ENCODE results near the gene FOXN4.
"Not testable (repeated sequence)": the region's sequence is repeated elsewhere in the genome, so short reads cannot be mapped to it uniquely, and the experiment has no call there.

Gene FOXN4, protein sequence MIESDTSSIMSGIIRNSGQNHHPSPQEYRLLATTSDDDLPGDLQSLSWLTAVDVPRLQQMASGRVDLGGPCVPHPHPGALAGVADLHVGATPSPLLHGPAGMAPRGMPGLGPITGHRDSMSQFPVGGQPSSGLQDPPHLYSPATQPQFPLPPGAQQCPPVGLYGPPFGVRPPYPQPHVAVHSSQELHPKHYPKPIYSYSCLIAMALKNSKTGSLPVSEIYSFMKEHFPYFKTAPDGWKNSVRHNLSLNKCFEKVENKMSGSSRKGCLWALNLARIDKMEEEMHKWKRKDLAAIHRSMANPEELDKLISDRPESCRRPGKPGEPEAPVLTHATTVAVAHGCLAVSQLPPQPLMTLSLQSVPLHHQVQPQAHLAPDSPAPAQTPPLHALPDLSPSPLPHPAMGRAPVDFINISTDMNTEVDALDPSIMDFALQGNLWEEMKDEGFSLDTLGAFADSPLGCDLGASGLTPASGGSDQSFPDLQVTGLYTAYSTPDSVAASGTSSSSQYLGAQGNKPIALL

DNA sequence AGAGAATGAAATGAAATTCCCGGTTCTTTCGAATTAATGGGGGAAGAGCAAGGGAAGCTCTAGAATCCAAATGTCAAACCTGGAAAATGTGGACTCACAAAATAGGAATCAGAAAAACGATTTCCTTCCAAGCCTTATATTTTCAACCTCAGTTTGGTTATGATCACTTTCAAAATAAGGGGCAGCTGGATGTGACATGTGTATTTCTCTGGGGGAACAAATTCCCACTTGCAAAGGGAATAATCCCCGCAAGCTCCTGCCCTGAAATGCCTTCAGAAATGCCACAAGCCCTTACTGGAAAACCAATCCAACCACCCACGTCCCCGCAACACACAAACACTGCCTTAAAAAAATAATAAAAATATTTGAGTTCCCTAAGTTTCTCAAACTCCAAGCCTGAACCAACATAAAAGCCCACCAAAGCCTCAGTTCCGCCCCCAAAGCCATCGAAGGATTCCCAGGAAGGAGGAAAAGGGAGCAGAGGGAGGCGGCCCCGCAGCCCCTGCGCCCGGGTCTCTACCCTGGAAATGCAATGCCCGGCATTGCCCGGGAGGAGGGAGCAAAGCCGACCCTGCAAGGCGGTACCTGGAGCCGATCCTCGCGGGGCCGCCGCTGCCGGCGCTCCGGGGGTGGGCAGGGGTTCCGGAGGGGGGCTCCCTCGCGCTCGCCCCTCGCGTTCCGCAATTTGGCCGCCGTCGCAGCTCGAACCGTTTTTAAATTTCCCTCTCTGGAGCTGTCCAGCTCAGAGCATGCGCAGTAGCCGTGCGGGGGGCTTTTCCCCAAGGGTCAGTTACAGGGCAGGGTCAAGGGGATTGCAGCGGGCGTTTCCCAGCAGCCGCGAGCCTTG, at the start of gene FOXN4:
FOXN4 (minus strand) TSS at position 751 of the 847 bp plus-strand sequence. CDS start 963 bp downstream, outside the sequence.
- no peak for DNase-seq (ENCODE audit: low spot score)

DNA sequence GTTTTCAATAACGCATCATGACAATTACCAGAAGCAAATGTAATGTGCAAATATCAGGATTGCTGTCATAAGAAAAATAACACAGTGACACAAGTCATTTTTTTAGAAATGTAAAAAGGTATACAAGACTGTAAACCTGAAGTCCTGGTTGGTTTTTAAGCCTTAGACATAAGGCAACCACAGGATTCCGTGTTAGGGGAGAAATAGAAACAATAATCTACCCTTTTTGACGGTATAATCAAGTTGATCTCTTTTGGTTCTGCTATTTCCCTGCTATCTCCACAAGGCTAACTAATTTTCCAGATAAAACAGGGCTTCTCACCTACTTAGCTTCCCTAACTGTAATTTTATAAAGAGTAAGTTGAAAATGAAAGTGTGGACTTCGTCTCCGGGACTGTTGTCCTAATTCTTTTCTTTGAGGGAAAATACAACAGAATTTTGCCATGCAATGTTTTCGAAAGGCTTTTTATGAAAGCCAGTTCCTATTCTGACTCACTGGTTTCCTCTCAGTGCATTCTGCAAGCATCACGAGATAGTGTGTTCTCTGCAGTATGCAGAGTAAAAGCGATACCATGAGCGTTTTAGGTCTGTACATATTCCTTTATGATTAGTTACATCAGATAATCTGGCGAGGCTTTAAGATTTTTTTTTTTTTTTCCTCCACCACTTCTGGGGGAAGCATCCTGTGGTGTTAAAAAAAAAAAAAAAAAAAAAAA, 49.2 kb upstream of the FOXN4 start:
- no peak for DNase-seq (ENCODE audit: low spot score)

DNA sequence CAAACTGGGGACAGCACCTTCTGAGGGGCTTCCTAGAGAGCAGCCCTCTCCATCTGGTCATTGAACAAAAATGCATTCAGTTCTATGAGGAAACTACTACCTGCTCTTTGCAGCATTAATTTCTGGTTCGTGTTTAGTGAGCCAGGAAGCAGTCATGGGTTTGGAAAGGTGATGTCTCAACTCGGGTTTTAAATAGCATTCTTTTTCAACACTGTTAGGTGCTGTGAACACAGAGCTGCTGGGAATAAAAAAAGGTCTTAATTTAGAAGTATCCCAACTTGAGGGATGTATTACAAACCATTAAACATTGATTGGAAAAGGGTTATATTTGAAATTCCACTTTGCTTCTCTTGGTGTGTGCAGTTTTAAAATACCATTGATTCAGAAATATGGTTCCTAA, 47.9 kb upstream of the FOXN4 start:
- DNase-seq (ENCODE audit: low spot score), result no peak

DNA sequence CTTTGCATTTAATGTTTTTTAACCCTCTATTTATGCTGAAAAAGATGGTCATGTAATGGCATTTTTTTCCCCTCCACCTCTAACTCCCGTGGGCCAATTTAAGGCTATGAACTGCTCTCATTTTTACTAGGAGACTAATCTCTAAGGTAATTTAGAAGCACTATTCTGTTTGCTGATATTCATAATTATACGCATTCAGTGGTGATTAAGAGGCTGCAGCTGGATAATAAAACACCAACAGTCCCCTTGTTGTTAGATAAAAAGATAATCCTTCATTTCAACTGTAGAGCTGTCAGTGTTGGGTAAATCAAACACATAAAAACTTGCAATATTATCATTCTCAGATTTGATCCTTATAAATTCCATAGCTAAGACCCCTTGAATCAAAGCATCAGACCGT, 47.5 kb upstream of the FOXN4 start:
- DNase-seq (ENCODE audit: low spot score), result no peak

DNA sequence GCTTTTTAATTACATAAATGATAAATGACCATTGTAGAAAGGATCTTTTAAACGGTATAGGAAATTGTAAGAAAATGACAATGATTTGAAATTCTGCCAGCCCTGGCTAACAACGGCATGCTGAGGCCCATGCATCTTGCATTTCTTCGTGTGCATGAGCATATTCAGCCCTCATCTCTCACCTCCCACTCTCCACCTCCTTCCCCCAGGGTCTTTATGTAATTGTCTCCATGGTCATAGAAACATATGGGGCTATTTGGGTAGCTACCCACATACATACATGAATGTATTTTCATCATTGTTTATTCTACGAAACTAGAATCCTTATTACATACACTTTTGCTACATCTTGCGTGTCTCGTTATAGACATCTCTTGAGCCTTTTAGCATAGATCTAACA, 43.1 kb upstream of the FOXN4 start:
- no peak for DNase-seq (ENCODE audit: low spot score)

DNA sequence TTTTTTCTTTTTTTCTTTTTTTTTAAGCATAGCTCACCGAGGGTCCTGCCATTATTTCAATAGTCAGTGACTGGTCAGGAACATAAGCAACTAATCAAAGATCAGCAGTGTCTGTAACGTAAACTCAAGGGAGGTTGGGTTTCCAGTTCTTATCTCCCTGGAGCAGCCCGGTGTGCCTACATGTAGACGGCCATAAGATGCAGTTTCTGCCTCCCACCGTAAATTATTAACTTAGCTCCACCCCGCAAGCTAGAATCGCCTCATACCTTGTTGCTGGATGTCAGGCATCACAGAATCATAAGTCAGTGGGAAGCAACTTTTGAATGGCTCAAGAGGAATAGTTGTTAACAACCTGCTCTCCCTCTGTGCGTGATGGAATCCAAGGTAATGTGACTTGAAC, 38.5 kb upstream of the FOXN4 start, which contains the start of gene MYO1H:
MYO1H (plus strand) TSS at position 312 of the 400 bp plus-strand sequence; CDS start at position 373, 61 bp downstream.
- DNase-seq (ENCODE audit: low spot score), result no peak

DNA sequence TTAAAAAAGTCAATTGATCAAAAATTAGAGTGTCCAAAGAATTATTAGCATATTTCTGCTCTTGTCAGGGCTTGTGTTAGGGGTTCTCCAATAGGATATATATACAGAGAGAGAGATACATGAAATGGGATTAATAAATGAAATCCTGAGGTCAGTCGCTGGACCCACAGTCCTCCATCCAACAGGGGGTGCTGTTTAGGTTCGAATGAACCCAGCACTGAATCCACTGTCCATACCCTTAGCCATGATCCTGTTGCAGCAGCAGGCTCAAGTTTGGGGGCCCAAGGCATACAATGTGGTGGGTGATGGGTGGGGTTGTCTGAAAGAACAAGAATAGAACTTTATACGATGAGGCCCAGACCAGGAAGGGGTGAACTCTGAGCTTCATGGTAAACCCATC, 37.8 kb upstream of the FOXN4 start:
- DNase-seq (ENCODE audit: low spot score), result no peak

DNA sequence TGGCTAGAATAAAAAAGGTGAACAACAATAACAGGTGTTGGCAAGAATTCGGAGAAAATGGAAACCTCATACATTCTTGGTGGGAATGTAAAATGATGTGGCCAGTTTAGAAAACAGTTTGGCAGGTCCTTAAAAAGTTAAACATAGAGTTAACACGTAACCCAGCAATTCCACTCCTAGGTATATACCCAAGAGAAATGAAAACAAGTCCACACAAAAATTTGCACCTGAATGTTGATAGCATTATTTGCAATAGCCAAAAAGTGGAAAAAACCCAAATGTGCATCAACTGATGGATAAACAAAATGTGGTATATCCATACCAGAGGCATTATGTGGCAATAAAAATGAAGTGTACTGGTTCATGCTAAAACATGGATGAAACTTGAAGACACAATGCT, 36.3 kb upstream of the FOXN4 start:
- no peak for DNase-seq (ENCODE audit: low spot score)

DNA sequence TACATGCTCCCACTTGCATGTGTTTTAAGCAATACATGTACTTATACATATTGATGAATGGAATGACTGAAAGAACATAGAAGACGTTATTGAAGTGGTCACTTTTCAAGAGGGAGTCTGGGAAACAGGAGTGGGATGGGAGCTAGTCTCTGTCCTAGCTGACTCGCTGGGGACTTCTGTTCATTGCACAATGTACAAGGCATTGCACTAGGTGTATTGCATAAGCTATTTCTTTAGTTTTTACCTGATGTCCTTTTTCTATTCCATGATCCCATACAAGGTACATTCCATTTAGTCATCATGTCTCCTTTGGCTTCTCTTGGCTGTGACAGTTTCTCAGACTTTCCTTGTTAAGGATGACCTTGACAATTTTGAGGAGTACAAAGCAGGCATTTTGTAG, 34.6 kb upstream of the FOXN4 start:
- DNase-seq (ENCODE audit: low spot score), result no peak

DNA sequence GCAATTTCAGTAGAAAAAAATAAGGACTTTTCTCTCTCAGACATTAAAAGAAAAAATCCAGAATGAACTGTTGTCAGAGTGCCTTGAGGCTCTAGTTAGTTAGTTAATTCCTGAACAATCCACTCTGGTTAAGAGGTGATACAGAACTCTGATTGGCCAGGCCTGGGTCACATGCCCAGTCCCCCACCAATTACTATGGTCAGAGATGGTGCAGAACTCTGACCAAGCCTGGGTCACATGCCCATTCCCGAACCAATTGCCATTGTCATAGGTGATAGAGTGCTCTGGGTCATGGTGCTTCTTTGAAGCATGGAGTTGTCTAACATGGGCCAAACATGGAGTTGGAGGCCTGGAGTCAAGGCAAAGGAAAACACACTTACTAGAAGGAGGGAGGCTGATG, 27.5 kb upstream of the FOXN4 start:
- DNase-seq (ENCODE audit: low spot score), result no peak

DNA sequence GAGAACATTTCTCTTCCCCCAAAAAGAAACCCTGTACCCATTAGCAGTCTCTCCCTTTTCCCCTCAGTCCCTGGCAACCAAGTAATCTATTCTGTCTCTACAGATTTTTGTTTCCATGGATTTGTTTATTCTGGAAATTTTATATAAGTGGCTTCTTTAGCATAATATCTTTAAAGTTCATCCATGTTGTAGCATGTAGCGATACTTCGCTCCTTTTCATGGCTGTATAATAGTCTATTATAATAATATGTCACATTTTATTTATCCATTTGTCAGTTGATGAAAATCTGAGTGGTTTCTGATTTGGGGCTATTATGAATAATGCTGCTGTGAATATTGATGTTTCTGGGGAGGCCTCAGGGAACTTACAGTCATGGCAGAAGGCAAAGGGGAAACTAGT, 25.8 kb upstream of the FOXN4 start:
- DNase-seq (ENCODE audit: low spot score), result no peak

DNA sequence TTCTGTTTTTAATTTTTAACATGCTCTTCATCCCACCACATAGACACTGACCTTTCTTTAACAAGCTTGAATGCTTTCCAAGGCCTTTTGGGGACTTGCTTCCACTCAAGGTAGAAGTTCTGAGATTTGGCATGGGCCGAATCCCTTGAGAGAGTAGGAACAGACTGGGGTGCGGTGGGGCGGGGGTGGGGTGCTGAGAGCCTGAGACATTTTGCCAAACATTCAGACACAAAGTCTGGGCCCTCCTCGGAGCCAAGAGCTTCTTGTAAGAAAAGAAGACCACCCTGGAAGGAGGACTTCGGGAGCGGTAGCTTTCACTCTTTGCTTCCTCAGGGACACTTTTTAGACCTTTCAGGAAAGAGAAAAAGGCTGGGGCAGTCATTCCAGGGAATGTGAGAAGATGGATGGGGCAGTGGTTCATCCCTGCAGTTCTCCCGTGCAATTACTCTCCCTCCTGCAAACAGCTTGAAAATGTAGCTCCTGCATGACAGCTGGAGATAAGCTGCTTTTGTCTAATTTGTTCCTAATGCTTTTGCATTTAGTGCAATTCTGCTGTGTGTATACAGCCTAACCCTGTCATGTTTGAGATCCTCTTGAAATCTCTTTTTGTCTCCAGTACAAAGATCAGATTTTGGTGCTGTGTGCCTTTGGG, 22.3 kb upstream of the FOXN4 start:
- no peak for DNase-seq (ENCODE audit: low spot score)

DNA sequence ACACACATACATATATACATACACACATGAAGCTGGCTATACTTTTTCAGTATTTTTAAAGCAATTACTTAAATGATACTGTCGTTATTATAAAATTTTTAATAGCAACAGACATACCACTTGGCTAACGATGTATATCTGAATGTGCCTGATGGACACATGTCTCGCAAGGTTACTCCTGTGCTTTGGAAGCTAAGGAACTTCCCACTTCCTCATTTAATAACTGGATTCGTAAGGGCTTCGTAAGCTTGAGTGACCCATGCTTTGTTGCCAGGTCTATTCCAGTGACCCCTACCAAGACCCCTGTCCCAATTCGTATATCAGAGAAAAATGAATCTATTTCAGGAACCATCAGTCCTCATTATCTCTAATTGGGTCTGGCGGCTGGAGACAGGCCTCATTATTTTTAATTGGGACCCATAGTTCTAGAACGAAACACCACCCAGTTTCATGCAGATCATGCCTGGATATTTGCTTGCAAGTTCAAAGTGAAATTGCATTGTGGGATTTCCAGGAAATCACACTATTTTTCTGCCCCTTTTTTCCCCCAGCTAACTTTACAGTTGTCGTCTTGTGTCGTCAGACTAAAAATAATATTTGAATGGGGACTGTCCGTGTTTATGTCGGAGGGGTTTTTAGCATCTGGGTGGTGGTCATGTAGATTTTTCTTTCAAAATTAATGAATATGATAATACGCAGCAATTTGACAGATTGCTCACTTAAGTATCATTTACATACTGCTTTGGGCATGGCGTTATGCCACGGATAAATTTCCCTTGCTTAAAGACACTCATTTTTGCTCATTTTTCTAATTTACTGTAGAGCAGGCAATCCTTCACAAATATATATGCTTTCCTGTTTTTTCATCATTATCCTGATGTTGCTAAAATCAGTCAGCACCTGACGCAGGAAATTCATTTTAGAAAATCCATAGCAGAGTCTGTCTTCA, 21.5 kb upstream of the FOXN4 start:
- no peak for DNase-seq (ENCODE audit: low spot score)

DNA sequence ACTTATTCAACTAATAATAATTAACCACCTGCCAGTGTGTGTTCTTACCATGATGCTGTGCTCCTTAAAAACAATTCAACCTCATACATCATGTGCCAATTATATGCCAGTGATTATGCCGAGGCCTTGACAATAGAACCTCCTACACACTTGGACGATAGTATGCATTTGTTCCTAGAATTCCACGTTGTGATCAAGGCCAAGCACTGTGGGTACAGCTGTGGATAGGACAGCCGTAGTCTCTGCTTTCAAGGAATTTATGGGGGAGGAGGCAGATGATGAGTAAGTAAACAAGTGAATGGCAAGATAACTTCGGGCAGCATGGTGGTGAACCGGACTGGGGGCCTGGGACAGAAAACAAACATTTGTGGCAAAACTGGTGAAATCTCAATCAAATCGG, 20.6 kb upstream of the FOXN4 start:
- no peak for DNase-seq (ENCODE audit: low spot score)

DNA sequence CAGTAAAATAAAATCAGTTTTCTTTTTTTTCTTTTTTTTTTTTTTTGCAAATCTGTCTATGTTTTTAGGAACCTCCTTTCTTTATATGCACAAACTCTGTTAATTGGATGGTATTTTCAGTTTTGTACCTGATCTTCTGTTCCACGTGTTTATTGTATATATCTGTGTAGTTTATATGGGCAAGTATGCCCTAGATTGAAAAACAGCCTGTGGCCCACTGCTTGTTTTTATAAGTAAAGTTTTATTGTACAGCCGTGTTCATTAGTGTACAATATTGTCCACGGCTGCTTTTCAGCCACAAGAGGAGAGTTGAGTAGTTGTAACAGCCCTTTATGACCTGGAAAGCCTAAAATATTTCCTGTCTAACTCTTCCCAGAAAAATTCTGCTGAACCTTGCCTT, 19.9 kb upstream of the FOXN4 start:
- no peak for DNase-seq (ENCODE audit: low spot score)

DNA sequence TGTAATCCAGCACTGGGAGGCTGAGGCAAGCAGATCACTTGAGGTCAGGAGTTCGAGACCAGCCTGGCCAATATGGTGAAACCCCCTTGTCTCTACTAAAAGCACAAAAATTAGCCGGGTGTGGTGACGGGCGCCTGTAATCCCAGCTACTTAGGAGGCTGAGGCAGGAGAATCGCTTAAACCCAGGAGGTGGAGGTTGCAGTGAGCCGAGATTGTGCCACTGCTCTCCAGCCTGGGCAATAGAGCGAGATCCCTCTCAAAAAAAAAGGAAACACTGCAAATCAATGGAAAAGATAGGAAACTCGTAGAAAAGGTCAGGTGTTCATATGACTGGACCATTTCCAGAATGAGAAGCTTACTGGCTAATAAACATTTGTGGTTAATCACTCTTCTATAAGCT, 12.2 kb upstream of the FOXN4 start:
- not testable (repeated sequence) for DNase-seq (ENCODE audit: low spot score)

DNA sequence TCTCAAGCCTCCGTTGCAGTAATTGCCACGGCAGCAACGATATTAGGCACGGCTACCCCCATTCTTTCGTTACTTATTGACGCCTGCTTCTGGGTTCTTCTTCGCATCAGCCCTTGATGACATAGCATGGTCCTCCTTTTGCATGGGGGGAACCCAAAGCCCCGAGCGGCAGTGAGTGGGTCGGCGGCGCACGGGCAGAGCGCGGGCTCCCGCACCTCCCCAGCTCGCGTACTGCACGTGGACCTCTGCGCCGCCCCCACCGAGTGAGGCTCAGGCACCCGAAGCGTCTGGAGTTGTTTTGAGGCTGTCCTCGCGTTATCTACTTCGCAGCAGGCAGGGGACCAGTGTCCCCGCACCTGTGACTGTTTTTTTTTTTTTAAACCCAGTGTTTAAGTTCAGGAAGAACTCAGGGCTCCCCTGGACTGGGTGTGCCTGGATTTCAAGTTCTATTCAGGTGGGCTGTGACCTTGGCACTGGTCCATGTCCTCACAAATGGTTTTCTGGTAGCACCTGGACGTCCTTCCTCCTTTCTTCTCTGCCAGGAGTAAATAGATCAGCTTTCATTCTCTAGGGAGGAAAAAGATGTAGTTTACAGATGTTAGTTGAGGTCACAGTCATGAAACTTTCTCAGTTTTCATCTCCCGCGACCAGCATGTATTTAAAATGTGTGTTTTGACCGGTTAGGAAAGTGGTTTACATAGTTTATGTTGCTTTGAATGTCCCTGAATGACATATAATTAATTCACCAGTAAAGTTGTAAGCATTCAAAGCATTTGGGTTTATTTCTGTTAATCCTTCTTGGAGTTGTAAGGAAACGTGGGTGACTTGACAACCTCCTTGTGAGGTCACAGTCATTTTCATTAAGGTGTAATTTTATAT, 1.4 kb upstream of the FOXN4 start:
- DNase-seq (ENCODE audit: low spot score), result no peak

DNA sequence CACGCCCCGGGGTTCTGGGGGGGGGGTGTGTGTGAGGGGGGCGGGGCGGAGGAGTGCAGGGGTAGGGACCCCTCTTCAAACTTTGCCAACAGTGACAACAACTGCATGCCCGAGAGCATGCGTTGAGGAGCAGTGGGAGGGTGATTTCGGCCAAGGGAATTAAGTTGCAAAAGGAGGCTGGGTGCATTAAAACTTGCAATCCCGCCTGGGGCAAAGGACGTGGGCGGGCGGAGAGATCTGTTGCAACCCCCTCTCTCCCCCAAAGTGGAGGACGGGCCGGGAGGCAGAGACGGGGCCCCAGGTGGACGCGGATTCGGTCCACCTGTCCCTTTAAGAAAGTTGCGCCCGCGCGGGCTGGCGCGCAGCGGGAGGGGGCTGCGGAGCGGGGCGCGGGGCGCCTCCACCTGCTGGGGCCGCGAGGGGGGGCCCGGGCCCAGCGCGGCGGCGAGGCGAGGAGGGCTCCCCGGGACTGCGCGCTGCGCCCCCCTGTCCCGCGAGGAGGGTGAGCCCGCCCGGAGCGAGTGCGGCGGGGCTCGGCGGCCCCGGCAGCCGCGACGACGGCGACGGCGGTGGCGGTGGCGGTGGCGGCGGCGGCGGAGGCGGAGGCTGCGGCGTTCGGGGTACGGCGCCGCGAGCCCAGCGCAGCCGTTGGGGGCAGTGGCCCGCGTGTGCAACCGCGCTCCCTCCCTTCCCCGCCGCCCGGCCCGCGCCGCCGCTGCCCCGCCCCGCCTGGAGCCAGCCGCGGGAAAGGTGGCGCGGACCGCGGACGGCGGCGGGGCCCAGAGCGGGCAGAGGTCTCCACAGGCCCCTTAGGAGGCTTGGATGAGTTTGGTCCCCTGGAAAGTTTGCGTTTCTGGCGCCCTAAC, 530 bp upstream of the FOXN4 start:
- no peak for DNase-seq (ENCODE audit: low spot score)

DNA sequence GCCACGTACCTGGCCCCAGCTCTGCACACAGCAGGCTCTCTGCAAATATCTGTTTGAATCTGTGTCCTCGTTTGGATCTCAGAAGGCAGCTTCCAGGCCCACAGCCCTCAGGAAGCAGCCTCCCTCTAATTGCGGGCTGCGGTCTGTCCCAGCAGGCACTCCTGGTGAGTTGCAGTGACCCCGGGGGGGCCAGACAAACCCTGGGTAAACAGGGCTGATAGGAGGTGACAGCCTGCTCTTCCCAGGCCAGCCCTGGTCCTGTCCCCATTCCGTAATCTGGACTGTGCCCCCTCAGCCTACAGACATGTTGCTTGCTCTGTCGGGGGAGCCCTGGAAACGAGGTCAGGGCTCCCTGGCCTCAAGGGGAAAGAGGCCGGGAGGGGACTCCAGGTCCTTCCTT, 2.0 kb downstream of the FOXN4 start:
- no peak for DNase-seq (ENCODE audit: low spot score)
